ENCODE data around the gene ZNF716. TPM values are rescaled to one million over a fixed set of nuclear protein-coding genes. Genes with fewer than 3 reads are reported as not detected.
"Not testable (repeated sequence)": the region's sequence is repeated elsewhere in the genome, so short reads cannot be mapped to it uniquely, and the experiment has no call there.

ZNF716 gene
- not detected for total RNA-seq
- not detected for polyA plus RNA-seq

DNA sequence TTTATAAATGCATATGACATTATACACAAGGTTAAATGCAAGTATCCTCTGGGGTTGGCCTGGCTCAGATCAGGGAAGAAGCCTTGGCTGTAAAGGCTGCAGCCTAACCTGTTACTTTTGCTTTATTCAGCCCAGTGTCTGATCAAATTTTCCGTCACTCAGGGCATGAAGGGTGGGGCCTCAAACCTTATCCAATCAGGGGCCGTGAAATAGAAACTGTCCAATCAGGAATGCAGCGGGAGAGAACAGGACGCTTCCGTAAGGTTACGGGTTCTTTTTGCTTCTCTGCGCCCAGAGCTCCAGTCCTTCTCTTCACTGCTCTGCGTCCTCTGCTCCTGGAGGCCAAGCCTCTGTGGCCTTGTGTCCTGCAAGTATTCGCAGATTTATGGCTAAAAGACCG is at the start of gene ZNF716:
ZNF716 (plus strand) TSS at position 274 of the 400 bp plus-strand sequence; CDS start at position 386, 112 bp downstream.
- no peak for DNase-seq (ENCODE audit: extremely low spot score)
- H3K4me1 ChIP-seq (ENCODE audit: insufficient read depth): no peaks in the 10 kb centered on the region
- no peak within 1 kb of the TSS for H3K27ac ChIP-seq (ENCODE audit: low read depth)
- H3K36me3 ChIP-seq (ENCODE audit: insufficient read depth): no peaks in the 10 kb centered on the region
- 81% methylated on average over 10 of the region's 10 CpGs for WGBS
- H3K4me3 ChIP-seq (ENCODE audit: low read depth, low read length): no peak within 1 kb of the TSS

DNA sequence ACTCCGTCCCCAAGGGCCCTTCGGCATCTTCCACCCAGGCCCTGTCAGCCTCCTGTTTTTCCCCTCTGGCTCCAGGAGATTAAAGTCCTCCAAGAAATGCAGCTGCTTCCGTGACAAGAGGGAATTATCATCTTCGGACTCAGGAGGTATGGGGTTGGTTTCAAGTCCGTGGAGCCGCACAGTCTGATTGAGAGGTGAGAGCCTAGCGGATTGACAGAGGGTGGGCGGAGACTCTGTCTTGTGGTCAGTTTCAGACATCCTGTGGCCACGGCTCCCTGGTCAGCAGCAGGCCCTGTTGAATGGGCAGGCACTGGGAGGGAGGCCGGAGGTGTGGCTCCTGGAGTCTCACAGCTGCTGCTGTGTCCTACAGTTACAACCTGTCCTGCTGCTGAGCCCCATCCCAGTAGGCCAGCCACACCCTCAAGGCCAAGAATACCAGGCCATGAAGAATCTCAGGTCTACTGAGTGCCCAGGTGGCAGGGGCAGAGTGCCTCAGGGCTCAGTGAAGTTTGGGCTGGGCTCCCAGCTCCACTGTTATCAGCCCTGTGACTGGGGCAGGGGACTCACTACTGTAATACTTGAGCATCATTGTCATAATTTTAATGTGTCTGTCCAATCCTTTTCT is 49.3 kb upstream of the ZNF716 start:
- Histone ChIP-seq H3K27ac (ENCODE audit: low read depth) (no peak overlapping the region), H3K36me3 (ENCODE audit: insufficient read depth) (no peaks in the 10 kb centered on the region), H3K4me1 (ENCODE audit: insufficient read depth) (no peaks in the 10 kb centered on the region), H3K4me3 (ENCODE audit: low read depth, low read length) (no peak overlapping the region)
- no peak for DNase-seq (ENCODE audit: extremely low spot score)
- WGBS: 88% methylated on average over 10 of the region's 10 CpGs

DNA sequence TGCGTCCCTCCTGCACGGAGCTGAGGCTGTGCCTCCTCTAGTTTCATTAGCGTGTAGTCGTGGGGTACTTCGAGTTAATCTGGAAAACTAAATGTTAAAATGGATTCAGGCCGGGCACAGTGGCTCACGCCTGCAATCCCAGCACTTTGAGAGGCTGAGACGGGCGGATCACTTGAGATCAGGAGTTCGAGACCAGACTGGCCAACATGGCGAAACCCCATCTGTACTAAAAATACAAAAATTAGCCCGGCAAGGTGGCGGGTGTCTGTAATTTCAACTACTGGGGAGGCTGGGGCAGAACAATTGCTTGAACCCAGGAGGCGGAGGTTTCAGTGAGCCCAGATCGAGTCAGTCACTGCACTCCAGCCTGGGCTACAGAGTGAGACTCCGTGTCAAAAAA is 46.9 kb upstream of the ZNF716 start:
- not testable (repeated sequence) for H3K36me3 ChIP-seq (ENCODE audit: insufficient read depth); H3K4me3 ChIP-seq (ENCODE audit: low read depth, low read length); H3K27ac ChIP-seq (ENCODE audit: low read depth); DNase-seq (ENCODE audit: extremely low spot score); H3K4me1 ChIP-seq (ENCODE audit: insufficient read depth)
- 84% methylated on average over 16 of the region's 16 CpGs for WGBS

DNA sequence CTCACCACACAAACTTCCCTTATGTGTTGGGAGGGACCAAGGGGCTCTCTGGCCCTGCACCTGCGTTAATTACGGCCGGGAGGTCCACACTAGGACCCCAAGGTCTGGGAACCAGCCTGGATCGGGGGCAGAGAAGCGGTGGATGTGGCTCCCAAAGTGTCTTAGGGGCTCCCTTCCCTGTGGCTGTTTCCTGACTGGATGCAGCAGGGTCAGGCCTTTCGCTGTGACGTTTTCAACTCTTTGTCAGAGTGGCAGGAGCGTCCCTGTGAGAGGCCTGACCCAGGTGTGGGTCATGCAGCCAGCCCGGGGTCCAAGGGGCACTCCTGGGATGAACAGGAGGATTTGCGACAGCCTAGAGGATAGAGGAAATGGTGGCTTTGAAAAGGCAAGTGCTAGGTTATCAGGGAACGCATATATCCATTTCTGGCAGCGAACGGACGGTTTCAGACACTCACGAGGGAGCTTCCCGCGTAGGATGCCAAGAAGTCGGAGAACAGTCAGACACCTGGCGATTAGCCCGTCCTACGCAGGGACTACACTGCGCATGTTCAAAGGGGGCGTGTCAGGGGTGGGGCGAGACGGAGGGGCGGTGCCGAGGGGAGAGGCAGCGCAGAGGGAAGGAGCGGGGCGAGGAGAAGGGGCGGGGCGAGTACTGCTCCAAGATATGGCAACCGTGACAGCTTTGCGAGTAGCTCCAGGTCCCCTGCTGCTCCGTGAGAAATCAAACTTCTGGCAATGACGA is 46.2 kb upstream of the ZNF716 start:
- H3K4me3 ChIP-seq (ENCODE audit: low read depth, low read length): no peak overlapping the region

DNA sequence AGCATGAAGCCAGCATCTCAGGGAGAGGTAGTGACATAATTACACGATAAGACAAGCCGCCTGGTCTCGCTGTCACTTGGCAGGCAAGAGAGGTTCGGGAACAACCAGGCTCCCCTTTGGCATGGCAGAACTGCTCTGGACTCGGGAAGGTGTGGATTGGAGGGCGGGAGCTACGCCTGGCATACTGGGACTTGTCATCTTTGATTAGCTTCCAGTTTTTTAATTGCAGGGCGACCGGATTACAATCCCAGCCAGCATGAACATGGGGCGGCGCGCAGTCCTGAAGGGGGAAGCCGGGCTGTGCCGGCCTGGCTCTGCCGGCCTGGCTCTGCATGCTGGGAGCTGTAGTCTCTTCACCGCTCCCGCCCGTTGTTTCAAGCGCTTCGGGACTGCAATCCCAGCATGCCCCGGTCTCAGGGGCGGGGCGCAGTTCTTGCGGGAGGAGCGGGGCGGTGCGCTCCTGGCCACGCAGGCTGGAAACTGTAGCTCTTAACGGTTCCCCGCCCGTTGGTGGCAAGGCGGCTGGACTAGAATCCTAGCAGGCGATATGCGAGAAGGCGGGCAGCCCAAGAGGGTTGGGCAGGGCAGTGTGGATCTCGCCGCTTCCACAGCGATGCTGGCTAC is 45.5 kb upstream of the ZNF716 start:
- 49% methylated on average over 38 of the region's 38 CpGs for WGBS
- no peak for DNase-seq (ENCODE audit: extremely low spot score)
- Histone ChIP-seq H3K4me3 (ENCODE audit: low read depth, low read length) (no peak overlapping the region), H3K4me1 (ENCODE audit: insufficient read depth) (no peaks in the 10 kb centered on the region), H3K27ac (ENCODE audit: low read depth) (no peak overlapping the region), H3K36me3 (ENCODE audit: insufficient read depth) (no peaks in the 10 kb centered on the region)

More for the DNA sequence above, 46.2 kb upstream of the ZNF716 start:
- no peak overlapping the region for H3K27ac ChIP-seq (ENCODE audit: low read depth)
- no peaks in the 10 kb centered on the region for H3K36me3 ChIP-seq (ENCODE audit: insufficient read depth)
- H3K4me1 ChIP-seq (ENCODE audit: insufficient read depth): no peaks in the 10 kb centered on the region
- DNase-seq (ENCODE audit: extremely low spot score): no peak
- 44% methylated on average over 36 of the region's 36 CpGs for WGBS

DNA sequence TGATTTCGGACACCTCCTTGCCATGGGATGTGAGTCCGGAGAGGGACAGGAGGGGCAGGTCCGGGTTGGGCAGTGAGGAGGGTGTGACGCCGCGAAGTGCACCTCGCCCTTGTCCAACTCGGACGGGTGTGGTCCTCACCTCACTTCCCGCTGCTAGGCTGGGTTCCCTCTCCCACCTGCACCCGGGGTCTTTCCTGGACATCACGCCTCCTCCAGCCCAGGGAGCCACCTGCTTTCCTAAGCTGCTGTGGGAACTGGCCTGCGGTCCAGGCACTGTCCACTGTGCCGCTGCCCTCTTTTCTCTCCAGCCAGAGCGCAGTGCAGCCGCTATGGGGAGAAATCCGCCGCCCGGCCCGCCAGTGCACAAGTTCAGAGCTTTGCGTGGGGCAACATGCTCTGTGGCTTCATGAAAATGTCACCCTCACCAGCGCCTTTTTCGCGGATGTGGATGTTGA is 45.0 kb upstream of the ZNF716 start:
- Histone ChIP-seq H3K36me3 (ENCODE audit: insufficient read depth) (no peaks in the 10 kb centered on the region), H3K4me3 (ENCODE audit: low read depth, low read length) (no peak overlapping the region), H3K4me1 (ENCODE audit: insufficient read depth) (no peaks in the 10 kb centered on the region), H3K27ac (ENCODE audit: low read depth) (no peak overlapping the region)
- 54% methylated on average over 24 of the region's 24 CpGs for WGBS
- DNase-seq (ENCODE audit: extremely low spot score): no peak

DNA sequence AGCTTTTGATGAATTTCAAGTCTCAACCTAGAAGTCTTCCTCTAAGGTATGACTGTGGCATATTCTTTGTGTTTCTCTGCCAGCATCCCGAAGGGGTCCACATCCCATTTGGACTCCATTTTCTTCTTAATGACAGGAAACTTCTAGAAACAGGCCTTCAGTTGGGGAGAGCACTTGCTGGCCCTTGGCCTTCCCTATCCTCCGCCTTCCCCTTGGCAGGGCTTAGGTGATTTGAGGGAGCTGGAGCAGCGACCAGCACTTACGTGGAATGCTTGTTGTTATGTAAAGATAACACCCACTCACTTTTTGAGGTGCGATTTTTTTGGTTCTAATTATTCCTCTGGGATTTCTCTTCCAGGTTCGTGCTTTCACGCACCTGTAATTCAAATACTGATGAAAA is 42.9 kb upstream of the ZNF716 start:
- no peaks in the 10 kb centered on the region for H3K36me3 ChIP-seq (ENCODE audit: insufficient read depth)
- H3K27ac ChIP-seq (ENCODE audit: low read depth): no peak overlapping the region
- H3K4me1 ChIP-seq (ENCODE audit: insufficient read depth): no peaks in the 10 kb centered on the region
- 65% methylated on average over 7 of the region's 7 CpGs for WGBS
- no peak overlapping the region for H3K4me3 ChIP-seq (ENCODE audit: low read depth, low read length)
- DNase-seq (ENCODE audit: extremely low spot score): no peak

DNA sequence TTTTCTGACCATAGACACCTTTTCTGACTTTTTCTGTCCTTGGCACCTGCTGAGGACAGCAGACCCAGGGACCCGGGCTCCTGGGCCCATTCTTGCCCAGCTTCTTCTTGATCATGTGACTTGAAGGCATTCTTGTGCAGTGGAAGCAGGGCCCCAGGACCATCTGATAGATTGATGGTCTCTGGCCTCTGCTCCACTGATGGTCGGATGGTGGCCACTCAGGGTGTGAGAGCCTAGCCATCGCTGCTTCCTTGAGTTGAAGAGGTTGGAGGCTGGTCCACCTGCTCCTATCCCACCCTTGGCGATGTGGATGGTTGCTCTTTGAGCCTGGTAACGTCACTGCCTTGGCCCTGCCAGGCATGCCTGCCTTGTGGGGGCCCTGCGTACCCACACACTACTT is 37.8 kb upstream of the ZNF716 start:
- no peak for DNase-seq (ENCODE audit: extremely low spot score)
- WGBS: 57% methylated on average over 6 of the region's 6 CpGs
- no peak overlapping the region for H3K4me3 ChIP-seq (ENCODE audit: low read depth, low read length)
- no peaks in the 10 kb centered on the region for H3K36me3 ChIP-seq (ENCODE audit: insufficient read depth)
- no peaks in the 10 kb centered on the region for H3K4me1 ChIP-seq (ENCODE audit: insufficient read depth)
- H3K27ac ChIP-seq (ENCODE audit: low read depth): no peak overlapping the region

DNA sequence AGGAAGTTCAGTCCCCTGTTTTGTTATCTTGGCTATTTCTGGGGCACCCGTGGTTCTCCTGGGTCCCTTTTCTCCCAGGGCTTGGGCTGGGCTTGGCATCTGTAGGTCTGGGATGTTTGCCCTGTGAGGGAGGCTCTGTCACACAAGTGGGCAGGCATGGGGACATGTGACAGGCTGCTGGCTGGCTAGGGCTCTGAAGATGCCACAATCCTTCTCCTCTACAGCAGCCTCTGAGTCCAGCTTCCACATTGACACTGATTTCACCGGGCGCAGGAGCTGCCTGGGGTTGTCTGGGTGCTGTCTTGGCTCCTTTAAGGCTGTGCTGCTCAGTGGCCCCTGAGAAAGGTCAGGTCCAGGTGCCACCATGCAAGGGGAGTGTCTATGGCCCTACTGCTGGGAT is 37.4 kb upstream of the ZNF716 start:
- no peak for DNase-seq (ENCODE audit: extremely low spot score)
- 55% methylated on average over 3 of the region's 3 CpGs for WGBS
- Histone ChIP-seq H3K4me3 (ENCODE audit: low read depth, low read length) (no peak overlapping the region), H3K4me1 (ENCODE audit: insufficient read depth) (no peaks in the 10 kb centered on the region), H3K36me3 (ENCODE audit: insufficient read depth) (no peaks in the 10 kb centered on the region), H3K27ac (ENCODE audit: low read depth) (no peak overlapping the region)

DNA sequence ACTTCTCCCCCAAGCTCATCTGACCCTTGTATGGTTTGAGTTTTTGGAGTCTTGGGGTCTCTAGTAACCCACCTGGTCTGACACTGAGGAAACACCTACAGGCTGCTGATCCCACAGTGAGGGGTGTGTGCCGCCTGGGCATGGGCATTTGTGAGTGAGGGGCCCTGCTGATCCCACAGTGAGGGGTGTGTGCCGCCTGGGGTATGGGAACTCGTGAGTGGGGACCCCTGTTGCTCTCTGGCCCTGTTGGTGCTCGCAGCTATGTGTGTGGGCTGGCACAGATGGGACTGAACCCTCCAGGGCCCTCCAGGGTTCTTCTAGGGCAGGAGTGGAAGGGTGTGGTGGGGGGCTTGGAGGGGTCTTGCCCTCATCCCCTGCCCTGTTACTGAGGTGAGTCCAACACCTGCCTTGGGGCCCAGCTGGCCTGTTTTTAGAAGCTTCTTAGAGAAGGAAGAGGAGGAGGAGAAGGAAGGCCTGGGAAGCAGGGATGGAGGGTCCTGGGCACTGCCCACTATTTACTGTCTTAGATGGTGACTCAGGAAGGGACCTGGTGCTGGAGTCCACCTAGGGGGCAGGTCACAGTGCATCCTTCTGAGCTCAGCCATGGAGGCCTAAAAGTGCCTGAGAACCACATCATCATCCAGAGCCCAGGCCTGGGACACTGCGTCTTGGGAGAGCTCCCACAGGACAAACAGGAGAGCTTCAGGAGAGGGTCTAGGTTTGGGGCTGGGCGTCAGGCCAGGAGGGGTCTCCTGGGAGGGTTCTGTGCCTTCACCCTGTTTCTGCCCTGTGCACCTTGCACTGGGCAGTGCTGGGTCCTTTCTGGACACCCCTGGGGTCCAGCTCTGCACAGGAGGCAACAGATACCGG is 36.2 kb upstream of the ZNF716 start:
- WGBS: 57% methylated on average over 7 of the region's 7 CpGs
- H3K36me3 ChIP-seq (ENCODE audit: insufficient read depth): no peaks in the 10 kb centered on the region
- no peak overlapping the region for H3K4me3 ChIP-seq (ENCODE audit: low read depth, low read length)
- H3K27ac ChIP-seq (ENCODE audit: low read depth): no peak overlapping the region
- no peak for DNase-seq (ENCODE audit: extremely low spot score)
- no peaks in the 10 kb centered on the region for H3K4me1 ChIP-seq (ENCODE audit: insufficient read depth)

DNA sequence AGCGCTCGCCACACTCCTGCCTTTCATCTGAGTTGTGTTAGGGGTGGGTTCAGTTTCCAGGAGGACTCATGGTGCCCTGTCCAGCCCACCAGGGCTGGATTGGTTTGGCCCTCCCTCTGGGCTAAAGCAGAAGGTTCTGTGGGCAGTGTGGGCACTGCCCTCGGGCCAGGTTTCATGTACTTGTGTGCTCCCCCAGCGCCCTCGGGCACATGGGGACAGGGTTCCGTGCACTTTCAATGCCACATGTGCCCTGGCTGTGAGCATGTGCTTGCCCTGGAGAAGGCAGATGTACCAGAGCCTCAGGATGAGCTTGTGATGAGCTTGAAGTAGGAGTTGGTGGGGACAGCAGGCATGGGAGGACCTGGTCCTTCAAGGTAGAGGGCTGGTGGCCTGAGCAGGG is 35.6 kb upstream of the ZNF716 start:
- WGBS: 80% methylated on average over 6 of the region's 6 CpGs
- H3K4me3 ChIP-seq (ENCODE audit: low read depth, low read length): no peak overlapping the region
- H3K4me1 ChIP-seq (ENCODE audit: insufficient read depth): no peaks in the 10 kb centered on the region
- no peaks in the 10 kb centered on the region for H3K36me3 ChIP-seq (ENCODE audit: insufficient read depth)
- H3K27ac ChIP-seq (ENCODE audit: low read depth): no peak overlapping the region
- DNase-seq (ENCODE audit: extremely low spot score): no peak

DNA sequence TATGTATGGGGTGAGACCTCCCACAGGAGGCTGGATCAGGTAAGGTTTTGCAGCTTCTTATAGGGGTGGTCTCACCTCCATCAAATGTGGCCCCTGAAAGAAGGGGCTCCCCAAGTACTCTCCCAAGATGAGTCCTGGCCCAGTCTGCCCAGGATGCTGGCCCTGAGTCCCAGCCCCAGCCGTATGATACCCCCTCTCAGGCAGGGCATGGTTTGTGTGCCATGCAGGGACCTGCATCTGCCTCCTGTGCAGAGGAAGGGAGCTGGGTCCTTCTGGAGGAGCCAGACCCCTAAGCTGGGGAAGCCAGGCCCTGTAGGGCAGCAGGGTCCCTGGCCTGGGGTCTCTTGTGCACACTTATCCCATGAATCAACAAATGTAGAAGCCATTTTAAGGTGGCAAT is 35.1 kb upstream of the ZNF716 start:
- H3K36me3 ChIP-seq (ENCODE audit: insufficient read depth): no peaks in the 10 kb centered on the region
- DNase-seq (ENCODE audit: extremely low spot score): no peak
- no peak overlapping the region for H3K4me3 ChIP-seq (ENCODE audit: low read depth, low read length)
- WGBS: 54% methylated on average over 1 of the region's 1 CpG
- H3K27ac ChIP-seq (ENCODE audit: low read depth): no peak overlapping the region
- H3K4me1 ChIP-seq (ENCODE audit: insufficient read depth): no peaks in the 10 kb centered on the region

DNA sequence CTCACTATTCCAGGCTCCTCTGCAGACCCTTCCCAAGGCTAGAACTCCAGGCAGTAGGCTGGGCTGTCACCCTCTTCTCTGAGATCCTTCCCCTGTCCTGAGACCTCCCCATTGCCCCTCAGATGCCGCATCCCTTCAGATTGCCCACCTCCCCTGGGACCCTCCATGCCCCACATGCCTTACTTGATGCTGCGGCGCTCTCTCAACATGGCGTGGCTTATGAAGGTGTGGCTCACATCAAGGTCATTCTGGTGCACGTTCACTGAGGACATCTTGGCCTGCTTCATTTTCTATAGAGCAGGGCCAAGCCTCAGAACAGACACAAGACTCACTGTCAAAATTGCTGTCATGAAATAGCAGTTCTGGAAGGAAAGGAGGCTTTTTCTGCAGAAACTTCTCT is 34.7 kb upstream of the ZNF716 start:
- H3K36me3 ChIP-seq (ENCODE audit: insufficient read depth): no peaks in the 10 kb centered on the region
- no peak overlapping the region for H3K27ac ChIP-seq (ENCODE audit: low read depth)
- H3K4me3 ChIP-seq (ENCODE audit: low read depth, low read length): no peak overlapping the region
- no peaks in the 10 kb centered on the region for H3K4me1 ChIP-seq (ENCODE audit: insufficient read depth)
- WGBS: 72% methylated on average over 5 of the region's 5 CpGs
- DNase-seq (ENCODE audit: extremely low spot score): no peak

Data from urinary bladder (tissue), 4 donors.